Stimulated activated CD4-positive, alpha-beta T cell treated with anti-CD3 and anti-CD28 coated beads, Interleukin-2, amount 100 ng/mL, for 24 hours (primary cell): ENCODE results near the gene TNS2.
"Not testable (repeated sequence)": the region's sequence is repeated elsewhere in the genome, so short reads cannot be mapped to it uniquely, and the experiment has no call there.

Experiments
- DNase-seq, 2 donors: peaks; one replicate each; pipeline ENCODE4 v3.0.0-alpha.2; 2020

Gene TNS2

DNA sequence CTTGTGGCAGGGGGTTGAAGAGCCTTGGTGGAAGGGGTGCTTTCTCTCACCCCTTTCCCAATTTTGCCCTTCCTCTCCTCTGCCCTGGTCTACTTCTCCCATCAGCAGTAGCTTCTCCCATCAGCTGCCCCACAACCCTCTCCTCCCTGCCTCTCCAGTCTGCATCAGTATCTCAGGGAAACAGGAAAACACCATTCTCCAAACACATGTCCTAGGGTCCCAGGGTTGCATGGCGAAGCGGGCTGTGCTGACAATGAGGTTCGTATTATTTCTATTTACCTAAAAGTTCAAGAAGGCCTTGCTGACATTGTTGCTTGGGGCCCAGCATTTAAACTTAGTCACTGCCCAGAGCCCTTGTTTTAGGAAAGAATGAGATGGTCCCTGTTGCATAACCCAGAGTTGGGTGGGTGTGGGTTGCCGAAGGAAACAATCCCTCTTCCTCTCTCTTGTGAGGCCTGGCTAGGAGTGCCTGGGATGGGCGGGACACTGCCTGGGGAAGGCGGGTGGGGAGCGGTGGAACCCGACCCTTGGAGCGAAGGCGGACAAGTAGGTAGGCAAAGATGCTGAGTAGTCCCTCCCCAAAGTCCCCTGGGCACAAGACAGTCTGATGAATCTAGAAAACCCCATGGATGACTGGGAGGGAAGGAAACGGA lies 46.4 kb downstream of the TNS2 start:
- DNase-seq = no peak

DNA sequence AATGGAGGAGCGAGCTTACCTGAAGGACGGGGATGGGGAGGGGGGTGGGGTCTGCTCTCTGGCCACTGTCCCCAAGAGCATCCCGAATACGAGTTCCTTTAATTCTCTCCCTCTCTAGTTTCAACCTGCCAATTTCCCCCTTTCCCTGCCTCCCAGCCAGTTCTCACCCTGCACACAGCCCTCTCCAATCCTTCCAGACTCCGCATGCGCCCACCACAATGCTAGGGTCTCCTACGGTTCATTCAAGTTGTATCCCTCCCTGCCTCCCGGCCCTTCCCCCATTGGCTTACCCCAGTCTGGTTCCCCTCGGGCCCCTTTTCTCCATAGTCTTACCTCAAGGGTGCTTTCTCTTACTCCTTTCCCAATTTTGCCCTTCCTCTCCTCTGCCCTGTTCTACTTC lies 46.9 kb downstream of the TNS2 start:
- no peak for DNase-seq

GRCh38 chr12:53097207-53097563 lies 47.3 kb downstream of the TNS2 start:
- DNase-seq = no peak

- peak; percentile 61 to 76 for DNase-seq
Observed at GRCh38 chr12:53097564-53098353, 47.9 kb downstream of the TNS2 start, which contains the start of gene IGFBP6. IGFBP6 (plus strand) TSS chr12:53097667; CDS start chr12:53097718, 51 bp downstream.

DNA sequence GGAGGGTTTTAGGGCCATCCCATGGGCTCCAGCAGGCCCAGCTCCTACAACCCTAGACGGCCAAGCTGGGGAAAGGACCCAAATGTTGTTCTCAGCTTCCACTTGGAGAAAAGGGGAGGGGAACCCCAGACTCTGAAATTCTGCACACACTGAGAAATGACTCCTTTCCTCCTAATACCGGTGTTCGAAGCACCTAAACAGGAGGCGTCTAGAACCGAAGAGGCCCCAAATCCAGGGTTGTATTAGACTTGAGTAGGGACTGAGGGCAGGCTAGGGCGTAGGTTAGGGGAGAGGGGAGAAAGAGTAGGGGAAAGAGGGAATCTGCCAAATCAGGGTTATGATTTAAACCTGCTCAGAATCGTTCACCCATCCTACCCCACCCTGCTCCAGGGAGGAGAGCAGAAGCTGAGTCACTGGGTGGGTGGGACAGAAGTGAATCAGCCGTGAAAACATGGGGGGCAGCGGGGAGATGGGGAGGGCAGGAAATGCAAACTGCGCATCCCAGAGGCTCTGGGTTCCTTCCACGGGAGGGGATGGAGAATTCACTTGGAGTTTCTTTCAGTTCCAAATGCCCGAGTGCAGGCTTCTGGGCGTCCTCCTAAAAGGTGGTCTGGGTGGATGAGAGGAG lies 48.6 kb downstream of the TNS2 start:
- DNase-seq = peak; percentile 30 to 42

DNA sequence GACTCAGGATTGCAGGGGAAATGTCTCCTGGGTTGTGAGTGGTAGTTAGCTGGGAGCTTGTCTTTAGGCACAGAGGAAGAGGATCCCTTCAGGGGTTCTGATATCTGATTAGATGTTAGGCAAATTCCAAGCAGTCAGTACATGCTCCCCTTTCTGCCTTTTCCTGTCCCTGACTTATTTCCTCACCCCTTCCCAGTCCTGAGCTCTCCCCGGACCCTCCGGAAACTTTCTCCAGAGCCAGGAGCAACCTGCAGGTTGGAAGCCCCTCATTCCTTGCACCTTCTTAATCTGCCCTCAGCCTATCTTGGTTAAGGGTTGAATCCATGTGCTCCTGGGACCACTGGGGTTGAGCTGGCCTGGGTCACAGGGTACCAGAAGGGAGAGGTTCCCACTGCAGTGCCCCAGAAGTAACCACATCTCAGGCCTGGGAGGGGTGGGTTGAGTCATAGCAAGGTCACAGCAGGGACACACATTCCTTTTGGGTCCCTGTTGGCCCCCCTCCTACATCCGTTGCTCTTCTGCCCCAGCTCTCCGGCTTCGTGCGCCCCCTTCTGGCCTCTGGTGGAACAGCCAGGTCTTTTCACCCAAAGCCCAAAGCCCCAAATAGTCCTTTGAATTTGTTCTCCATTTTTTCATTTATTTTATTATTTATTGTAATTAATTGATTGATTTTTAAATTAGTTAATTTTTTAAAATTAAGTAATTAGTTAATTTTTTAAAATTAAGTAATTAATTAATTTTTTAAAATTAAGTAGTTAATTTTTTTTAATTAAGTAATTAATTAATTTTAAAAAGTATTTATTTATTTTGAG lies 49.4 kb downstream of the TNS2 start:
- DNase-seq = peak; percentile 93 to 94

GRCh38 chr12:53100466-53101151 lies 50.7 kb downstream of the TNS2 start:
- DNase-seq = no peak

- DNase-seq = no peak
Observed at GRCh38 chr12:53101266-53101665, 51.4 kb downstream of the TNS2 start.

- no peak for DNase-seq
Observed at GRCh38 chr12:53101931-53102781, 52.3 kb downstream of the TNS2 start.

DNA sequence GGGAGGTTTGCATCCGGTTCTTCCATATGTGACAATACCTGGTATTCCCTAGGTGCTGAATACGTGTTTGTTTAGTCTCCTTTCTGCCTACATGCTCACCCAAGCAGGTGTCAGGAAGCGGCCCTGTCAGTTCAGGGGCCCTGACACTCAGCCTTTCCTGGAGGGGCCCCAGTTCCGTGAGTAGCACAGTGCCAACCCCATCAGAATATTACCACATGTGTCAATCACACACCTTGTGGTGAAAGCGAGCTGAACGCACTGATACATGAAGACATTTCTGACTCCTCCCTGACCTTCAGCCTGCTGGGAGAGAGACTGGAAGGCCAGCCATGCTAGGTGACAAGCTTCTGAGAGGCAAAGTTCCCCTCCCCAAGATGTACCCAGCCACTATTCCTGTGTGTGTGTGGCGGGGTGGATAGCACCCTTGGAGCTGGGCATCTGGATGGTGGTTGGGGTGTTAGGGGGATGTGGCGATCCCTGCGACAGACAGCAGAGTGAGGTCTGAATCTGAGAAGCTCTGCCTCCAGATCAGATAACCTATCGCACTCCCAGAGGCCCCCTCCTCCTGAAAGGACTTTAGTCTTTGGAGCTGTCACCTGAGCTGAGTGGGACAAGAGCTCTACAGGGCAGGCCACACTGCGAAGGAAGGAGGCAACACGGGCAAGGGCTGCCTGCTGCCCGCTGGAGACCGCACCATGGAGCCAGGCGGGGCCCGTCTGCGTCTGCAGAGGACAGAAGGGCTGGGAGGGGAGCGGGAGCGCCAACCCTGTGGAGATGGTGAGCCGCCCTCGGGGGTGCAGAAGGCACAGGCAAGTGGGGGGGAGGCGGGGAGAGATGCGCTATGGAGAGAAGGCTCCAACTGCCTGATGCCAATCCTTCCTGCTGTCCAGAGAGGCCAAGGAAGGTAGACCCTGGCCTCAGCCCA lies 53.3 kb downstream of the TNS2 start, which contains the start of gene SOAT2:
Gene SOAT2, plus strand, starts transcription at position 604 of the 925 bp plus-strand sequence. Its CDS starts 92 bp downstream, at position 696.
- peak; percentile 39 to 42 for DNase-seq

DNA sequence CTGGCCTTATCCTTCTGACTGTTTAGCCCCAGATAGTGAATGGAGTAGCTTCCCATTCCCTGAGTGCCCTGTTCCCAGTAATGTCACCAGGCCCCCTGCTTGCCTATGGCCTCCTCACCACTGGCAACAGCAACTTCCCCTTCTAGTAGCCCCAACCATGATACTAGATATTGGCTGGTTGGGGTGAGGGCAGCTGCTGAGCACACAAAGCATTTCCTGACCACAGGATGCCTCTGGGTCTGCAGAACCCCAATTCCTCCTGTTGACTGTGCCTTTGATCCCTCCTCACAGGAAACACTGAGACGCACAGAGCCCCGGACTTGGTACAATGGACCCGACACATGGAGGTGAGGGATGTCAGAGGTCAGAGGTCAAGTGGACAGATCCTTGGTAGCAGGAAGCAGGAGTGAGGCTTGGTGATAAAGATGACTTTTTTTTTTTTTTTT lies 54.0 kb downstream of the TNS2 start:
- no peak for DNase-seq

DNA sequence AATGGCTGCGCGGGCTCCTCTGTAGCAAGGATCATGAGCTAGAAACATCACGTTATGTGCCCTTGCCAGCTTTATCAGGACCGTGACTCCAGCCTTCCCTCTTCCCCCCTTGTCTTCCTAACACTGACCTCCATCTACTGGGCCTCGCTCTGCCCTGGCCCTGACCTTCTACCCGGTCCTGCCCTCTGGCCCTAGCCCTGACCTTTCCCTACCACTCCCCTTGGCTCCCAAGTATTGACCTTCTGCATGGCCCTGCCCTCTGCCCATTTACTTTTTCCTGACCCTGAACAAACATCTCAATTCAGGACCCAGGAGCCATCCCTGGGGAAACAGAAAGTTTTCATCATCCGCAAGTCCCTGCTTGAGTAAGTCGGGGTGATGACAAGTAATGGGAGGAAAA lies 55.4 kb downstream of the TNS2 start:
- DNase-seq = no peak

GRCh38 chr12:53105712-53106439 lies 56.0 kb downstream of the TNS2 start:
- DNase-seq = no peak

DNA sequence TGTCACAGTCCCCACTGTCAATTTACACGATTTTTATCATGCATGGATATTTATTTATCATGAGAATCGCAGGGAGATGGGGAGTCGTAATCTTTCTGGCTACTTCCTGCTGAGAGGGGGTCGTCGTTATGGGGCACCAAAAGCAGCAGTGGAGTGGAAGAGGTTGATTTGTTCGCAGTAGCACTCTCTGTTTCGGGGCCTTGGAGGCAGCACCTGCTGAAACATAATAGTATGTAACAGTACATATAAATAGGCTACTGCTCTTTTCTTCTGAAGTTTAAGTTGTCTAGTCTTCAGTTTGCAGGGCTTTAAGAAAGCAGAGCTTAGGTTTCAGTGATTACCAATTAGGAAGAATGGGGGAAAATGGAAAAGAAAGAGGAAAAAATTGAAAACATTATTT lies 57.3 kb downstream of the TNS2 start:
- DNase-seq = no peak

GRCh38 chr12:53112431-53112830 lies 62.6 kb downstream of the TNS2 start:
- not testable (repeated sequence) for DNase-seq

DNA sequence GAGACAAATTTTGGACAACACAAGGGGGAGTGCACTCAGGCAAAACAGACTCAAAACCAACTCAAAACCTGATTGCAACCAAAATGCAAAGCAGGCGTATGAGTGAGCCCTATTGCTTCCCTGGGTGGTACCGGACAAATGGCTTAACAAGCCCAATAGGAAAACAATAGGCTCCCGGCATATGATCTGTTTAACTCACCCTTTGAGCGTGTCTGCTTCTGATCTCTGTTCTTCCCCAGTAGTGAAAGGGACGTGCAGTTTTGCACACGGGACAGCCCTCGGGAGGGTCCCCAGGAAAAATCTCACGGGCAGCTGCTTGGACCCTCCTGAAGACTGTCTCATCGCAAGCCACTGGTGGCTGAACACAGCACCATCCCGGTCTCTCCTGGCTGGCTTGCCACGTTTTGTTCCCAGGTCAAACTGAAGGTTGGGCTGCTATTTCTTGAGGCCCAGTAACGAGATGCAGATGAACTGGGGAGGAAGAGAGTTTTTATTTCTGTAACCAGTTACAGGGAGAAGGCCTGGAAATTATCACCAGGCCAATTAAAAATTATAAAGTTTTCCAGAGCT lies 63.4 kb downstream of the TNS2 start:
- no peak for DNase-seq

GRCh38 chr12:53113951-53114350 lies 64.1 kb downstream of the TNS2 start:
- no peak for DNase-seq
